ENCODE data around the gene FKBP15.
"Not testable (repeated sequence)": the region's sequence is repeated elsewhere in the genome, so short reads cannot be mapped to it uniquely, and the experiment has no call there.

FKBP15 gene

DNA sequence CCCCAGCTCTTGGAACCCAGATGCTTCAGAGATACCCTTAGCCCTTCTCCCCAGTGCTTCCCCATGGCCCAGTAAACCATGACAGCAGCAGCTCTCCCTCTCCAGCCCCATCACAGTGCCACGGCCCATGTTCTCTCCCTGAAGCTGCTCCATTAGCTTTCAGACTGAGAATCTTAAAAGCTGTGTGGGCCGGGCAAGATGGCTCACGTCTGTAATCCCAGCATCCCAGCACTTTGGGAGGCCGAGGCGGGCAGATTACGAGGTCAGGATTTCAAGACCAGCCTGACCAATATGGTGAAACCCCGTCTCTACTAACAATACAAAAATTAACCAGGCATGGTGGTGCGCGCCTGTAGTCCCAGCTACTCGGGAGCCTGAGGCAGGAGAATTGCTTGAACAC is 71.5 kb downstream of the FKBP15 start:
- not testable (repeated sequence) for ATAC-seq (replicated peaks; ENCODE audit: extremely low read depth, poor library complexity, severe bottlenecking); H3K4me3 Mint-ChIP-seq; H3K27ac Mint-ChIP-seq (ENCODE audit: low read depth); DNase-seq (ENCODE audit: low spot score in 2 of 2); H3K36me3 Mint-ChIP-seq (ENCODE audit: insufficient read depth); H3K9me3 Mint-ChIP-seq
- peaks cover 15% of the 10 kb centered on the region for H3K4me1 Mint-ChIP-seq
- peaks cover 19% of the 10 kb centered on the region for H3K27me3 Mint-ChIP-seq

DNA sequence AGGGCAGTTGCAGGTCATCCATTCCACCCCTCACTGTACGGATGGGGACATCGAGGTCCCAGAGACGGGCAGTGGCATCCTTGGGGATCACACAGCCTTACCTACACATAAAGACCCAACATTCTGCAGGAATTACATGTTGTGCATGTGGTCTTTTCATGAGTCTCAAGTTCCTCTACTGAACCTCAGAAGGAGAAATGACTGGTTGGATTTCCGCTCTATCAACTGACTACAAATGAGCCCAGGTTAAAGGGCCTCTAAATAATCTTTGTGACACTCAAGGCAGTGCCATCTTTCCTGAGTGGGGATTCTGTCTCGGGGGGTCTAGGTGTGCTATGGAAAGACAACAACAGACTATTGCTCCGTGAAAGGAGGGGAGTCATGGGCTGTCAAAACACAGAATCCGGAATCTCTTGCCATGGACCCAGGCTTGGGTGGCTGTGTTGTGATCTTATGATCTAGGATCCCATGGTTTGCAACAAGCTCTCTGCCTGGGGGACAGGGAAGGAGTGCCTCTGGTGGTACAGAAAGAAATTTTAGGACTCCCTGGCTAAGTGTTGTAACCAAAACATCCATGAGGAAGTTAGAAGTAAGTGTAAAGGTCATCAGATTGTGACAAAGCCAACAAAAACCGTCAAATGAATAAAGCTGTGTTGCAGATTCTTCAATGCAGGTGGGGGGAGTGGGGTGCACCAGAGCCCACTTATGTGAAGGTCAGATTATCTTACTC is 72.1 kb downstream of the FKBP15 start:
- Mint-ChIP-seq H3K27ac (ENCODE audit: low read depth) (no peak overlapping the region), H3K27me3 (peaks cover 25% of the 10 kb centered on the region), H3K36me3 (ENCODE audit: insufficient read depth) (peaks cover 2% of the 10 kb centered on the region), H3K4me3 (no peak overlapping the region), H3K9me3 (no peaks in the 10 kb centered on the region), H3K4me1 (peaks cover 14% of the 10 kb centered on the region)
- DNase-seq (ENCODE audit: low spot score in 2 of 2) (no peak), ATAC-seq (replicated peaks; ENCODE audit: extremely low read depth, poor library complexity, severe bottlenecking) (no peak)

DNA sequence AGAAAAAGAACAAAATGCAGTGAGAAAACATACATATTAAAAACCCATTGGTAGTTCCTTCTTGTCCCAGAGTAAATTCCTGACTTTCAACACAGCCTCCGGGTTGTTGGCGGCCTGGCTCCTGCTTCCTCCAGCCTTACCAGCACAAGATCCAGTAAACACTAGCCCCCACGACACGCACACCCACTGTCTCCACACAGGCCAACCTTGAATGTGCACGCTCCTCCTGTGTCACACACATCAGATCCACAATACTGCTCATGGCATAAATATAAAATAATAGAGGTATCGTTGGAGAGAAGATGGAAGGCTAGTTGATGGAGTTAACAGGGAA is 72.7 kb downstream of the FKBP15 start:
- DNase-seq (ENCODE audit: low spot score in 2 of 2) (no peak), ATAC-seq (replicated peaks; ENCODE audit: extremely low read depth, poor library complexity, severe bottlenecking) (no peak)
- Mint-ChIP-seq H3K4me1 (peaks cover 14% of the 10 kb centered on the region), H3K4me3 (no peak overlapping the region), H3K27me3 (peaks cover 29% of the 10 kb centered on the region), H3K9me3 (no peaks in the 10 kb centered on the region), H3K27ac (ENCODE audit: low read depth) (no peak overlapping the region), H3K36me3 (ENCODE audit: insufficient read depth) (peaks cover 2% of the 10 kb centered on the region)

DNA sequence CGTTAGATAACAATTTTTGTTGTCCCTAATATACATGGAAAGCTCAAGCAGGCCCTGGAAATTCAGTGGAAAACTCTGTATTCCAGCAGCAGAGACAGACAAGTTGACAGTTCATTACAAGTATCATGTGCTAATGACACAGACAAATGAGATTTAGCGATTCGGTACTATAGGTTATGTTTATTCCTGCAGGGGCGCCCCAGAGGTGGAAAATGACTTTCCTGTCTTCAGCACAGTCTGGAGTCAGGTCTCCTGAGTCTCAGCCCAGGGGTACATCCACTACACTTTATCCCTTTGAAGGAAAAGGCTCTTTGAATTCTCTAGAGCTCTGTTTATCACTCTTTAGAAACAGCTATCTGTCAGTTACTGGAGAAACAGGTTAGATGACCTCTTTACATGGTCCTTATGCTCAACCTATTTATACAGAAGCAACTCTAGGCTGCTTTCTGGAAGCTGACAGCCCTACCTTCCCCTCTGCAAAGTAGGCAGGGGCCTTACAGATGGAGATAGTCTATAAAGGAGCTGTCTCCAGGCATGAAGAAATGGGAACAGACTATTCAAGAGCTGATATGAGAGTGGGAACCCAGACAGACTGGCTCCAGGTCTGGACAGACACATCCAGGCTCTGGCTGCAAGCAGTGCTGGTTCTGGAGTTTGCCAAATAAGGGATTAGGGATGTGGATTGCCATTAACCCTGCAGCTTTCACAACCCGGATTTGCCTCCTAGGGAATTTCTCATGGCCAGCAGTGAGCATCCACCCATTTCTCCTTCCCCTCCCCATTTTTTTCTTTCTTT is 77.4 kb downstream of the FKBP15 start:
- Mint-ChIP-seq H3K4me1 (no peaks in the 10 kb centered on the region), H3K9me3 (no peaks in the 10 kb centered on the region), H3K27ac (ENCODE audit: low read depth) (no peak overlapping the region), H3K27me3 (peaks cover 51% of the 10 kb centered on the region), H3K4me3 (no peak overlapping the region), H3K36me3 (ENCODE audit: insufficient read depth) (no peaks in the 10 kb centered on the region)
- DNase-seq (ENCODE audit: low spot score in 2 of 2) (no peak), ATAC-seq (replicated peaks; ENCODE audit: extremely low read depth, poor library complexity, severe bottlenecking) (no peak)

DNA sequence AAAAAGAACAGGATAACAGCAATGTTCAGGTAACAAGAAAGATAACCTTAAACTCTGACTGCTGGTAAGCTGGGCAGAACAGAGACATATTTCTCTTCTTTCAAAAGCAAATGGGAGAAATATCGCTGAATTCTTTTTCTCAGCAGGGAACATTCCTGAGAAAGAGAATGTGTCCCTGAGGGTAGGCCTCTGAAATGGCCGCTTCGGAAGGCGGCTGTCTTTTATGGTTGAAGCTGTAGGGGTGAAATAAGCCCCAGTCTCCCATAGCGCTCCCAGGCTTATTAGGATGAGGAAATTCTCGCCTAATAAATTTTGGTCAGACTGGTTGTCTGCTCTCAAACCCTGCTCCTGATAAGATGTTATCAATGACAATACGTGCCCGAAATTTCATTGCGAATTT is 80.2 kb downstream of the FKBP15 start:
- not testable (repeated sequence) for H3K27ac Mint-ChIP-seq (ENCODE audit: low read depth); DNase-seq (ENCODE audit: low spot score in 2 of 2); H3K9me3 Mint-ChIP-seq; H3K4me3 Mint-ChIP-seq; H3K4me1 Mint-ChIP-seq; ATAC-seq (replicated peaks; ENCODE audit: extremely low read depth, poor library complexity, severe bottlenecking); H3K36me3 Mint-ChIP-seq (ENCODE audit: insufficient read depth)
- peaks cover 56% of the 10 kb centered on the region for H3K27me3 Mint-ChIP-seq

DNA sequence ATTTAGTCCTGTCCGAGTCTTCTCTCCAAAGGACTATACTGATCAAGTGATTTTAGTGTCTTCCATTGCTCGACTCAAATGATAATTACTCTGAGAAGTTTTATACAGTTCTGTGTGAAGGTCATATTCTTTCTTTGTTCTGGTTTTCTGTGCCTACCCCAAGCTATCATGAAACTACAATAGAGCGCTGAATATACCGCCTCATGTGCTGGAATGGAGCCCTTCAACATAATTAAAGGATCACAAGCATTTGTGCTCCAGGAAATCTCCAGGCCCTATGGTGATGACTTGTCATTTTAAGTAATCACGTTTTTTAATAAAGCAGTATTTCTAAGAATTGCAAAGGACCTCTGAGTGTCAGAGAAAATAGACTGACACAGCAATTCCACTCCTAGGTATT is 81.1 kb downstream of the FKBP15 start:
- Mint-ChIP-seq H3K4me1 (no peaks in the 10 kb centered on the region), H3K4me3 (no peak overlapping the region), H3K36me3 (ENCODE audit: insufficient read depth) (no peaks in the 10 kb centered on the region), H3K27ac (ENCODE audit: low read depth) (no peak overlapping the region), H3K9me3 (no peaks in the 10 kb centered on the region), H3K27me3 (peaks cover 55% of the 10 kb centered on the region)
- DNase-seq (ENCODE audit: low spot score in 2 of 2): no peak
- no peak for ATAC-seq (replicated peaks; ENCODE audit: extremely low read depth, poor library complexity, severe bottlenecking)

DNA sequence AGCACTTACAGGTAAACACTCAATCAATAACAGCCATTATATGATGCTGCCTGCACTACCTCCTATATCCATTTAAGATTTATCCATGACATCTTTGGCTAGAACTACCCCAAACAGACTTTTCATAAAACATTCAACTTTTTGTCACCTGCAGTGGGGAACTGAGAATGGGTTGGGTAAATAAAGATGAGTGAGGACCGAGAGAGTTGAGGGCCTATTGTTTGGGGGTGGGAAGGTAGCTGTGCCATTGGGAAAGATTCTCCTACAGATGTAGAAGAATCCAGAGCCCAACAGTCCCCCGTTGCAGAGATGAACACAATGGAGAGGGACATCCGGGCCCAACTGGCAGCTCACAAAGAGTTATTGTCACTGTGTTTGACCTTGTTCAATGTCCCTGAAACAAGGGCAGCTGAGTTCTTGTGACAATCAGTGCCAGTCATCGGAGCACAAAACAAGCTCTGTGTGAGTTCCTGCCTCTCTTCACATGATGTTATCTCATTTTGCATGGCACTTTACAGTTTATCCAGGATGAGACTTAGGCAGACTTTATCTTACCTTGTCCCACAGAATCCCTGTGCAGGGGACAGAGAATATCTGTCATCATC is 81.8 kb downstream of the FKBP15 start:
- Mint-ChIP-seq H3K9me3 (no peaks in the 10 kb centered on the region), H3K27me3 (peaks cover 50% of the 10 kb centered on the region), H3K36me3 (ENCODE audit: insufficient read depth) (no peaks in the 10 kb centered on the region), H3K4me1 (no peaks in the 10 kb centered on the region), H3K4me3 (no peak overlapping the region), H3K27ac (ENCODE audit: low read depth) (no peak overlapping the region)
- DNase-seq (ENCODE audit: low spot score in 2 of 2) (no peak), ATAC-seq (replicated peaks; ENCODE audit: extremely low read depth, poor library complexity, severe bottlenecking) (no peak)

DNA sequence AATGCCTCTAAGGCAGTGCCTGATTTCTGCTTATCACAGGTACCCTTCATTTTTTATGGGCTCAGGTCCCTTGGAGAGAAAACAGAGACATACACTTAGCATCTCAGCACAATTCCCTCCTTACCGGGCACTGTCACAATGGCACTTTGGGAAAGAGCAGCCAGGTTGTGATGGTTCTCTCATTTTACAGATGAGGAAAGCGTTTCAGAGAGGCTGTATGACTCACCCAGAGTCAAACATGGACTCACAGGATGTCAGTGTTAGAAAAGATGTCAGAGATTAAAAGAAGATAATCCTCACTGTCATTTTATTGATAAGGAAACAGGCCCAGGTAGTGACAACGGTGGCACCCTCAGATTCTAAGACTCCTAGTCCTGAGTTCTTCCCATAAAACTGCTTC is 82.3 kb downstream of the FKBP15 start:
- no peak for DNase-seq (ENCODE audit: low spot score in 2 of 2)
- no peak for ATAC-seq (replicated peaks; ENCODE audit: extremely low read depth, poor library complexity, severe bottlenecking)
- H3K27ac Mint-ChIP-seq (ENCODE audit: low read depth): no peak overlapping the region
- no peaks in the 10 kb centered on the region for H3K9me3 Mint-ChIP-seq
- H3K4me1 Mint-ChIP-seq: no peaks in the 10 kb centered on the region
- no peak overlapping the region for H3K4me3 Mint-ChIP-seq
- peaks cover 44% of the 10 kb centered on the region for H3K27me3 Mint-ChIP-seq
- no peaks in the 10 kb centered on the region for H3K36me3 Mint-ChIP-seq (ENCODE audit: insufficient read depth)

DNA sequence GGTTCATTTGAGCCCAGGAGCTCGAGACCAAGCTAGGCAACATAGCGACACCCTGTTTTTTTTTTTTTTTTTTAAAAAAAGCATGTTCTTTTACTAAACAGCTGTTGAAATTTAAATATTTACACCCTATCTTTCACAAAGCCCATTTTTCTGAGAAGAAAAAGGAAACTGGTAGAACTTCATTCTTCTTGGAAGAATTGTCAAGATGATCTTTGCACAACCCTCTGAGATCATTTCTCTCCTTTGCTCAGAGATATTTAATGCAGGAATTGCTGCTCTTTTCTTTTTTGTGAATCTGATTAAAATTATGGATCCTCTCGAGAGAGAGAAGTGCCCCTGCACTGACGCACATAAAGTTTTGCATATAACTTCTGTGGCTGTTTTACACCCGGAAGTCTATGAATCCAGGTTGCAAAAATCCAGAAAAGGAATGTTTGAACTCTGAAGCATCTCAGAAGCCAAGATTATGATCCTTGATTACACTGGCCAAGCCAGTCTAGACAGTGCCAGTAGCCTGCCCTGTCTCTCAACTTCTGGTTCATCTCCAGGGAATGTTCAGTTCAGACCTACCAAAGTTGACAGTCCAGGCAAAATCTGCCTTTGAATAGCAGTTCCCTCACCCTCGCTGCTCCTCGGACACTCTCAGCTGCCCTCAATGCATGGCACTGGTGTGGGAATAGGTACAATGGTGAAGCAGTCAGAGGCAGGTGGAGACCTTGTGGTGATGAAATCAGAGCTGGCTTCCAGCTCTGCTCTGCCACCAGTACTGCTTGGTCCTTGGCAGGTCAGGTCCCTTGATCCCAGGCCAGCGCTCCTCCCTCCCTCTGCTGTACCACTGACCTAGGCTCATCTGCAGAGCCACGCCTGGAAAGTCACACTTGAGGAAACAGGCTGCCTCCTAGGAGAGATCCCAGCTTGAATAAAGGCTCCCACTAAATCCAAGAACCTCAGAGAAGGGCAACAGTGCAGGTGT is 83.6 kb downstream of the FKBP15 start:
- Mint-ChIP-seq H3K27ac (ENCODE audit: low read depth) (no peak overlapping the region), H3K4me3 (no peak overlapping the region)
- no peak for DNase-seq (ENCODE audit: low spot score in 2 of 2)

DNA sequence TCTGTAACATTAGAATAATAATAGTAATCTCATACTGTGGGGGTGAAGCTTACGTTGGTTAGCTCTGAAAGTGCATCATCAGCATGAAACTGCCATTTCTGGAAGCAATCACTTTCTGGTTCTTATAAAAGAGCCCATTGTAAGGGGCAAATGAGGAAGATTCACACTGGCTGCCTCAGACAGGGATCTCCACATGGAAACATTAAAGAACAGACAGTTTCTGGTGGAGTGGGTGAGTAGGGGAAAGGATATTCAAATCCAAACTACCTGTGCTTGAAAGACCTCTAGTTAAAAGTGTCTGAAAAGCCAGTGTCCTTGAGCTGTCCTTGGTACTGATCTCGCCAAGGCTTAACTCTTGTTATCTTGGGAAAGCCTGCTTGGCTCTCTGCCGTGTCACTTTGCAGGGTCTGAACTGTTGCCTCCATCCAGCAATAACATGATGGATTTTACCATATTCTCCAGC is 89.4 kb downstream of the FKBP15 start:
- H3K4me1 Mint-ChIP-seq: no peaks in the 10 kb centered on the region
- H3K36me3 Mint-ChIP-seq (ENCODE audit: insufficient read depth): no peaks in the 10 kb centered on the region
- peaks cover 64% of the 10 kb centered on the region for H3K27me3 Mint-ChIP-seq
- no peaks in the 10 kb centered on the region for H3K9me3 Mint-ChIP-seq
- DNase-seq (ENCODE audit: low spot score in 2 of 2) (no peak), ATAC-seq (replicated peaks; ENCODE audit: extremely low read depth, poor library complexity, severe bottlenecking) (no peak)
- H3K27ac Mint-ChIP-seq (ENCODE audit: low read depth): no peak overlapping the region
- H3K4me3 Mint-ChIP-seq: no peak overlapping the region

More for the DNA sequence above, 83.6 kb downstream of the FKBP15 start:
- no peaks in the 10 kb centered on the region for H3K36me3 Mint-ChIP-seq (ENCODE audit: insufficient read depth)
- no peak for ATAC-seq (replicated peaks; ENCODE audit: extremely low read depth, poor library complexity, severe bottlenecking)
- peaks cover 35% of the 10 kb centered on the region for H3K27me3 Mint-ChIP-seq
- no peaks in the 10 kb centered on the region for H3K9me3 Mint-ChIP-seq
- H3K4me1 Mint-ChIP-seq: no peaks in the 10 kb centered on the region

DNA sequence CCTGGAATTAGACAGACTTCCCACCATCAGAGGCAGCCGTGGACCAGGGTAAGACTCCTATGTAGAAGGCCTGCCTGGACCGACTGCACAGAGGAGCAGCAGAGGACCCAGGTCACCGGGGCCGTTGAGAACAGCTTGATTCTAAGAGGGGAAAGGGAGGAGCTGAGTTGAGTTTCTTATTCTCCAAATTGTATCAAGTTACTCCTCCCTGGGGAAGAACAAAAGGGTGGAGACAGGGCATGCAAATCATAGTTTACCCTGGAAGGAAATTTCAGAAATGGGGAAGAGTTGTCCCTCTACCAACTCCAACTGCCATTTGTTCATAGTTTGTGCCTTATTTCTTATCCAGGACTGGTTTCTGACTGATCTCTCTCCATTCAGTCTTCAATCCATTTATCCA is 91.2 kb downstream of the FKBP15 start:
- H3K27ac Mint-ChIP-seq (ENCODE audit: low read depth): no peak overlapping the region
- H3K9me3 Mint-ChIP-seq: no peaks in the 10 kb centered on the region
- H3K36me3 Mint-ChIP-seq (ENCODE audit: insufficient read depth): no peaks in the 10 kb centered on the region
- H3K4me3 Mint-ChIP-seq: no peak overlapping the region
- no peaks in the 10 kb centered on the region for H3K4me1 Mint-ChIP-seq
- ATAC-seq (replicated peaks; ENCODE audit: extremely low read depth, poor library complexity, severe bottlenecking) (no peak), DNase-seq (ENCODE audit: low spot score in 2 of 2) (no peak)
- peaks cover 61% of the 10 kb centered on the region for H3K27me3 Mint-ChIP-seq

DNA sequence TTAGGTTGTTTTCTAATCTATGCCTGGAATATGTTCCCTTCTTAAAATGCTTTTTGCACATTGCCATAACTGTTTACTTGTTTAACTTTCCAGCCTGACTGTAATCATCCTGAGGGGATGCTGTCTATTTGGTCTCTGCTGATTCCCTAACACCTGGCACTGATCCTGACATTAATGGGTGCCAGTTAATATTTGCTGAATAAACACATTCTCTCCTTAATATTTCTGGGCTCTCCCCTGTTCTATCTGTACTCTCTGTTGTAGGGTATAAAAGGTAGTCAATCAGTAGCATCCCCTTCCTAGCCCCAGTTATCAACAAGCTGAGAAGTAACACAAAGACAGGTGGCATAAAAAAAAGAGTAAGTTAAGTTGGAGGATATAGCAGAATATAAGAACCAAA is 91.6 kb downstream of the FKBP15 start:
- H3K27me3 Mint-ChIP-seq: peaks cover 60% of the 10 kb centered on the region
- H3K4me1 Mint-ChIP-seq: no peaks in the 10 kb centered on the region
- no peak overlapping the region for H3K4me3 Mint-ChIP-seq
- H3K27ac Mint-ChIP-seq (ENCODE audit: low read depth): no peak overlapping the region
- no peaks in the 10 kb centered on the region for H3K36me3 Mint-ChIP-seq (ENCODE audit: insufficient read depth)
- no peaks in the 10 kb centered on the region for H3K9me3 Mint-ChIP-seq
- DNase-seq (ENCODE audit: low spot score in 2 of 2) (no peak), ATAC-seq (replicated peaks; ENCODE audit: extremely low read depth, poor library complexity, severe bottlenecking) (no peak)
